HCT116 (cell line): Measurements from ENCODE around the gene HSD17B12. TPM values are rescaled to one million over a fixed set of nuclear protein-coding genes. Genes with fewer than 3 reads are reported as not detected.

Source experiments
- ATAC-seq: fragments of 200-7000 bp; cut with Tn5 transposase; 2 replicates; pipeline ENCODE4 v1.9.1; 2020; ENCODE audit warnings: mild to moderate bottlenecking, moderate library complexity
- BruUV-seq: library from RNA; stranded (reverse); fragments of 400-500 nt; replicated peaks from 2 replicates; lab custom pipeline; 2021; lab: Mats Ljungman, UMichigan
- CTCF ChIA-PET: fragments of 300-600 bp; sonication (Branson Sonifier 250); formaldehyde crosslinking; loops from one replicate; lab custom pipeline; 2021; ENCODE audit warnings: antibody characterized with exemption; lab: Charles Lee
- POLR2A ChIA-PET: fragments of 300-600, 350-600 bp; sonication (Branson Sonifier 250); formaldehyde crosslinking; loops from one replicate; lab custom pipeline; 2021; ENCODE audit warnings: antibody characterized with exemption; lab: Charles Lee
- RAD21 ChIA-PET, 2 experiments: fragments of 300-600 bp; sonication (Branson Sonifier 250); formaldehyde crosslinking; loops; one replicate each; lab custom pipeline; 2023; ENCODE audit warnings: low total read pairs in 2 of 2; ENCODE audit not compliant: uncharacterized antibody in 2 of 2, unreplicated experiment in 2 of 2, low non-redundant PET in 1 of 2; lab: Charles Lee
- DNase-seq: peaks from one replicate; pipeline ENCODE4 v3.0.0-alpha.2; 2010; ENCODE audit warnings: low read depth, low spot score
- H2AFZ ChIP-seq: fragments of 200-600 bp; shearing (Covaris generic), sonication (generic); 2 replicates; pipeline ENCODE4 v1.6.1; 2017; ENCODE audit warnings: low read depth, mixed run types, mixed read lengths, antibody characterized with exemption, low read length; ENCODE audit not compliant: poor library complexity, severe bottlenecking
- H3K27ac ChIP-seq: 2 replicates; pipeline ENCODE4 v1.5.1; 2012; ENCODE audit warnings: low read depth, low read length
- H3K27me3 ChIP-seq: fragments of 200-600 bp; sonication (generic); 2 replicates; pipeline ENCODE4 v1.6.1; 2016; ENCODE audit warnings: mixed run types, low read length, mixed read lengths; ENCODE audit not compliant: insufficient read depth
- H3K36me3 ChIP-seq, 2 experiments: fragments of 200-500 bp in 1 of 2; fragments of 200-600 bp in 1 of 2; sonication (Bioruptor generic) in 1 of 2; sonication (generic) in 1 of 2; 2 replicates each; pipeline versions ENCODE4 v1.5.1 to v1.6.1; 2014 to 2016; ENCODE audit warnings: low read length in 2 of 2, inconsistent platforms in 1 of 2, mixed read lengths in 1 of 2, mixed run types in 1 of 2; ENCODE audit not compliant: insufficient read depth in 2 of 2, control insufficient read depth in 1 of 2
- H3K4me1 ChIP-seq, 2 experiments: fragments of 200-600 bp in 1 of 2; sonication (generic) in 1 of 2; 2 replicates each; pipeline versions ENCODE4 v1.5.1 to v1.6.1; 2012 to 2017; ENCODE audit warnings: low read length in 2 of 2, inconsistent platforms in 1 of 2, mild to moderate bottlenecking in 1 of 2, mixed read lengths in 1 of 2, mixed run types in 1 of 2, moderate library complexity in 1 of 2; ENCODE audit not compliant: insufficient read depth in 2 of 2, control insufficient read depth in 1 of 2
- H3K4me2 ChIP-seq: fragments of 200-600 bp; sonication (generic); 2 replicates; pipeline ENCODE4 v1.6.1; 2017; ENCODE audit warnings: mixed run types, low read length, mixed read lengths
- H3K4me3 ChIP-seq, 2 experiments: fragments of 200-600 bp in 1 of 2; sonication (generic) in 1 of 2; replicated peaks in 1 of 2; 2 replicates each; pipeline ENCODE4 v1.5.1; 2011 to 2016; ENCODE audit warnings: low read length in 2 of 2, control low read depth in 1 of 2, low read depth in 1 of 2, mild to moderate bottlenecking in 1 of 2, mixed read lengths in 1 of 2, mixed run types in 1 of 2
- H3K79me2 ChIP-seq: fragments of 200-600 bp; sonication (generic); 2 replicates; pipeline ENCODE4 v1.6.1; 2017; ENCODE audit warnings: mild to moderate bottlenecking, mixed run types, low read length, moderate library complexity, mixed read lengths; ENCODE audit not compliant: insufficient read depth
- H3K9ac ChIP-seq: fragments of 200-600 bp; sonication (generic); 2 replicates; pipeline ENCODE4 v1.6.1; 2016; ENCODE audit warnings: low read length, mixed read lengths
- H3K9me2 ChIP-seq: fragments of 200-600 bp; sonication (generic), shearing (Covaris generic); 2 replicates; pipeline ENCODE4 v1.6.1; 2017; ENCODE audit warnings: mixed run types, mild to moderate bottlenecking, moderate library complexity; ENCODE audit not compliant: insufficient read depth
- H3K9me3 ChIP-seq, 2 experiments: fragments of 200-500 bp in 1 of 2; fragments of 200-600 bp in 1 of 2; sonication (Bioruptor generic) in 1 of 2; sonication (generic) in 1 of 2; 2 replicates each; pipeline ENCODE4 v1.6.1; 2014 to 2017; ENCODE audit warnings: low read length in 2 of 2, mixed read lengths in 2 of 2, inconsistent platforms in 1 of 2, low read depth in 1 of 2, mild to moderate bottlenecking in 1 of 2, mixed run types in 1 of 2, moderate library complexity in 1 of 2; ENCODE audit not compliant: control insufficient read depth in 1 of 2, insufficient read depth in 1 of 2
- H4K20me1 ChIP-seq: fragments of 200-600 bp; sonication (generic), shearing (Covaris generic); 2 replicates; pipeline ENCODE4 v1.6.1; 2017; ENCODE audit warnings: mixed run types, mild to moderate bottlenecking, moderate library complexity; ENCODE audit not compliant: insufficient read depth
- ELF1 ChIP-seq: IDR thresholded peaks from 2 replicates; pipeline ENCODE4 v1.6.1; 2012; ENCODE audit warnings: low read depth, borderline replicate concordance
- EZH2 ChIP-seq: fragments of 200-600 bp; sonication (generic); IDR thresholded peaks from 2 replicates; pipeline ENCODE4 v1.6.1; 2017; ENCODE audit warnings: antibody characterized with exemption, mixed run types
- JUND ChIP-seq: IDR thresholded peaks from 2 replicates; pipeline ENCODE4 v1.6.1; 2012
- POLR2A ChIP-seq: IDR thresholded peaks from 2 replicates; pipeline ENCODE4 v1.7.0; 2011; ENCODE audit warnings: borderline replicate concordance; ENCODE audit not compliant: insufficient read depth, insufficient read length; ENCODE audit errors: extremely low read depth
- RAD21 ChIP-seq: IDR thresholded peaks from 2 replicates; pipeline ENCODE4 v1.6.1; 2012; ENCODE audit warnings: low read depth, mild to moderate bottlenecking
- SIN3A ChIP-seq: IDR thresholded peaks from 2 replicates; pipeline ENCODE4 v1.6.1; 2012; ENCODE audit warnings: low read depth
- TCF7L2 ChIP-seq: IDR thresholded peaks from 2 replicates; pipeline ENCODE4 v1.7.0; 2011; ENCODE audit warnings: borderline replicate concordance, inconsistent platforms; ENCODE audit not compliant: insufficient read depth, insufficient read length; ENCODE audit errors: extremely low read depth
- ZFX ChIP-seq: fragments of 450-650 bp; IDR thresholded peaks from 2 replicates; pipeline ENCODE4 v1.6.1; 2017
- intact Hi-C: fragments of 100-400 bp; cut with micrococcal nuclease; formaldehyde crosslinking; loops from 2 replicates; pipeline ENCODE4 v1.10.0; 2022
- total RNA-seq: library from RNA; stranded (reverse); gene quantifications from one replicate; pipeline ENCODE4 v1.2.1, GENCODE V29; 2021; ENCODE audit not compliant: unreplicated experiment
- TF ChIP-seq, protein P1 (sequence below): IDR thresholded peaks from 2 replicates; pipeline ENCODE4 v1.6.1; 2012; ENCODE audit warnings: low read depth
- TF ChIP-seq, protein P2 (sequence below), 3 experiments: fragments of 200-600 bp in 1 of 3; sonication (generic) in 1 of 3; IDR thresholded peaks in 2 of 3; conservative IDR thresholded peaks in 1 of 3; 2 replicates each; pipeline ENCODE4 v1.5.1; 2012 to 2017; ENCODE audit warnings: low read depth in 2 of 3, low read length in 2 of 3, antibody characterized with exemption in 1 of 3, borderline replicate concordance in 1 of 3, control low read depth in 1 of 3, mild to moderate bottlenecking in 1 of 3, mixed read lengths in 1 of 3, mixed run types in 1 of 3, moderate library complexity in 1 of 3; ENCODE audit not compliant: insufficient read depth in 1 of 3

The HSD17B12 gene
- total RNA-seq, 1 experiment from 2014 or later, result 83.7 TPM

DNA sequence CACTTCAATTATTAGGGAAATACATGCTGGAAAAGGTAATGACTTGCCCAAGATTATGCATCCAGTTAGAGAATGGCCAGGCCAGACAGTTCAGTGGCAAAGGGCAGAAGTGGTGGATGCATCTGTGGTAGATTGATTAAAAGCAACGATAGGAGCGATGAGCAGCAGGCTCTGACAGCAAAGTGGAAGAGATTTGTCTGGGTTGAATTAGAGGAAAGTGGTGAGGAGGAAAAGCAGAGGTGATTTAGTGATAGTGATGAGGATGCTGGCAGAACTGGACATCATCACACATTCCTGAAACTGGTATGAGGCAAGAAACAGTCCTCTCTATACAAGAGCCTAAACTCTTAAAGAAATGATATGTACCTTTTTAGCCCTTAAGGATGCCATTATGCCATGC lies 12.5 kb downstream of the HSD17B12 start:
- TF ChIP-seq, protein P1, sequence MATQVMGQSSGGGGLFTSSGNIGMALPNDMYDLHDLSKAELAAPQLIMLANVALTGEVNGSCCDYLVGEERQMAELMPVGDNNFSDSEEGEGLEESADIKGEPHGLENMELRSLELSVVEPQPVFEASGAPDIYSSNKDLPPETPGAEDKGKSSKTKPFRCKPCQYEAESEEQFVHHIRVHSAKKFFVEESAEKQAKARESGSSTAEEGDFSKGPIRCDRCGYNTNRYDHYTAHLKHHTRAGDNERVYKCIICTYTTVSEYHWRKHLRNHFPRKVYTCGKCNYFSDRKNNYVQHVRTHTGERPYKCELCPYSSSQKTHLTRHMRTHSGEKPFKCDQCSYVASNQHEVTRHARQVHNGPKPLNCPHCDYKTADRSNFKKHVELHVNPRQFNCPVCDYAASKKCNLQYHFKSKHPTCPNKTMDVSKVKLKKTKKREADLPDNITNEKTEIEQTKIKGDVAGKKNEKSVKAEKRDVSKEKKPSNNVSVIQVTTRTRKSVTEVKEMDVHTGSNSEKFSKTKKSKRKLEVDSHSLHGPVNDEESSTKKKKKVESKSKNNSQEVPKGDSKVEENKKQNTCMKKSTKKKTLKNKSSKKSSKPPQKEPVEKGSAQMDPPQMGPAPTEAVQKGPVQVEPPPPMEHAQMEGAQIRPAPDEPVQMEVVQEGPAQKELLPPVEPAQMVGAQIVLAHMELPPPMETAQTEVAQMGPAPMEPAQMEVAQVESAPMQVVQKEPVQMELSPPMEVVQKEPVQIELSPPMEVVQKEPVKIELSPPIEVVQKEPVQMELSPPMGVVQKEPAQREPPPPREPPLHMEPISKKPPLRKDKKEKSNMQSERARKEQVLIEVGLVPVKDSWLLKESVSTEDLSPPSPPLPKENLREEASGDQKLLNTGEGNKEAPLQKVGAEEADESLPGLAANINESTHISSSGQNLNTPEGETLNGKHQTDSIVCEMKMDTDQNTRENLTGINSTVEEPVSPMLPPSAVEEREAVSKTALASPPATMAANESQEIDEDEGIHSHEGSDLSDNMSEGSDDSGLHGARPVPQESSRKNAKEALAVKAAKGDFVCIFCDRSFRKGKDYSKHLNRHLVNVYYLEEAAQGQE, result no peak
- TF ChIP-seq ELF1 (no peak), POLR2A (no peak), RAD21 (no peak), EZH2 (no peak), TCF7L2 (no peak), JUND (no peak), SIN3A (no peak), ZFX (no peak)
- TF ChIP-seq, protein P2, sequence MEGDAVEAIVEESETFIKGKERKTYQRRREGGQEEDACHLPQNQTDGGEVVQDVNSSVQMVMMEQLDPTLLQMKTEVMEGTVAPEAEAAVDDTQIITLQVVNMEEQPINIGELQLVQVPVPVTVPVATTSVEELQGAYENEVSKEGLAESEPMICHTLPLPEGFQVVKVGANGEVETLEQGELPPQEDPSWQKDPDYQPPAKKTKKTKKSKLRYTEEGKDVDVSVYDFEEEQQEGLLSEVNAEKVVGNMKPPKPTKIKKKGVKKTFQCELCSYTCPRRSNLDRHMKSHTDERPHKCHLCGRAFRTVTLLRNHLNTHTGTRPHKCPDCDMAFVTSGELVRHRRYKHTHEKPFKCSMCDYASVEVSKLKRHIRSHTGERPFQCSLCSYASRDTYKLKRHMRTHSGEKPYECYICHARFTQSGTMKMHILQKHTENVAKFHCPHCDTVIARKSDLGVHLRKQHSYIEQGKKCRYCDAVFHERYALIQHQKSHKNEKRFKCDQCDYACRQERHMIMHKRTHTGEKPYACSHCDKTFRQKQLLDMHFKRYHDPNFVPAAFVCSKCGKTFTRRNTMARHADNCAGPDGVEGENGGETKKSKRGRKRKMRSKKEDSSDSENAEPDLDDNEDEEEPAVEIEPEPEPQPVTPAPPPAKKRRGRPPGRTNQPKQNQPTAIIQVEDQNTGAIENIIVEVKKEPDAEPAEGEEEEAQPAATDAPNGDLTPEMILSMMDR (IDR thresholded peaks at IDR 0.05 in 2 of 3, conservative IDR thresholded peaks at IDR 0.05 in 1 of 3; ENCODE audit: borderline replicate concordance in 1 of 3, insufficient read depth in 1 of 3, low read depth in 2 of 3, low read length in 2 of 3), result no peak
- Histone ChIP-seq H3K27me3 (no peaks in the 10 kb centered on the region), H3K9me3 (no peaks in the 10 kb centered on the region), H3K36me3 (no peaks in the 10 kb centered on the region), H3K4me2 (no peak overlapping the region), H3K4me3 (no peak overlapping the region), H4K20me1 (0 out of 2 replicates have a peak, but pooled peaks cover 3% of the 10 kb centered on the region), H3K4me1 (no peaks in the 10 kb centered on the region), H3K9ac (no peak overlapping the region), H3K27ac (no peak overlapping the region), H3K79me2 (peaks cover 76% of the 10 kb centered on the region), H3K9me2 (no peaks in the 10 kb centered on the region), H2AFZ (no peak overlapping the region)
- ATAC-seq, result no peak
- ChIA-PET POLR2A (no interaction called here), RAD21 (no interaction called here), CTCF (no interaction called here)
- BruUV-seq, result no TSS peak
- intact Hi-C loops, result no loop called here
- DNase-seq, result no peak
